Ovary (tissue), 3 donors: ENCODE results near the gene NUCB2.

Source experiments
- EP300 ChIP-seq: sonication (generic); formaldehyde crosslinking; IDR thresholded peaks from one replicate; pipeline ENCODE4 v1.6.1; 2017; ENCODE audit warnings: antibody characterized with exemption
- POLR2A ChIP-seq: fragments of 450-650 bp; IDR thresholded peaks from one replicate; pipeline ENCODE4 v1.6.1; 2017; ENCODE audit warnings: antibody characterized with exemption, mild to moderate bottlenecking, moderate library complexity
- TF ChIP-seq, protein P1 (sequence below), 3 donors: fragments of 450-650 bp in 2 of 3; fragments of 200-600 bp in 1 of 3; IDR thresholded peaks; one replicate each; pipeline versions ENCODE4 v1.5.1 to v1.8.0; 2016 to 2022; ENCODE audit warnings: antibody characterized with exemption in 3 of 3, mild to moderate bottlenecking in 1 of 3
- donor health status: DM: no; HTN: no; CAD: no.

DNA sequence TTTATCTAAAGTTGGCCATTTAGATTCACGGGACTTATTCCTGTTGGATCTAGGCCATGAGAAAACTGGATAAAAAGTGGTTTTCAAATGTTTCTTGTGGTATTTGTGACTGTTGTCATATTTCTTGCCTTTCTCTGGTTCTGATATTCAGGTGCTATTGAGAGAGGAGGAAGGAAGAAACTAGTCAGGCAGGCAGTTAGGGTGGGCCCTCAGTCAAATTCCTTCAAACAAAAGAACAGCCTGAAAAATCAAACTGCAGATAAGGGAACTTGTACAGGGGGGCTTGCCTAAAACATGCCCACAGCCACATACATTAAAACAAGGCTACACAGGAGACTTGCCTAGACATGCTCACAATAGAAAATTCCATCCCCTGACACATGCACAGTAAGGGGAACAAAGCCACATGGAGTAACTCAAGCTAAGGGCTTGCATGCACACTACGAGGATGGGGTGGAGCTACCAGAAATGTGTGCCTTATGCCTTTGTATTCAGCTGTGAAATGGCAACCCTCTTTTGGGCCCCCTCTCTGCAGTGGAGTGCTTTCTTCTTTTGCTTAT is 93.2 kb downstream of the NUCB2 start:
- TF ChIP-seq, protein P1, sequence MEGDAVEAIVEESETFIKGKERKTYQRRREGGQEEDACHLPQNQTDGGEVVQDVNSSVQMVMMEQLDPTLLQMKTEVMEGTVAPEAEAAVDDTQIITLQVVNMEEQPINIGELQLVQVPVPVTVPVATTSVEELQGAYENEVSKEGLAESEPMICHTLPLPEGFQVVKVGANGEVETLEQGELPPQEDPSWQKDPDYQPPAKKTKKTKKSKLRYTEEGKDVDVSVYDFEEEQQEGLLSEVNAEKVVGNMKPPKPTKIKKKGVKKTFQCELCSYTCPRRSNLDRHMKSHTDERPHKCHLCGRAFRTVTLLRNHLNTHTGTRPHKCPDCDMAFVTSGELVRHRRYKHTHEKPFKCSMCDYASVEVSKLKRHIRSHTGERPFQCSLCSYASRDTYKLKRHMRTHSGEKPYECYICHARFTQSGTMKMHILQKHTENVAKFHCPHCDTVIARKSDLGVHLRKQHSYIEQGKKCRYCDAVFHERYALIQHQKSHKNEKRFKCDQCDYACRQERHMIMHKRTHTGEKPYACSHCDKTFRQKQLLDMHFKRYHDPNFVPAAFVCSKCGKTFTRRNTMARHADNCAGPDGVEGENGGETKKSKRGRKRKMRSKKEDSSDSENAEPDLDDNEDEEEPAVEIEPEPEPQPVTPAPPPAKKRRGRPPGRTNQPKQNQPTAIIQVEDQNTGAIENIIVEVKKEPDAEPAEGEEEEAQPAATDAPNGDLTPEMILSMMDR (IDR thresholded peaks at IDR 0.05), result no peak
- no peak for TF ChIP-seq EP300
- TF ChIP-seq POLR2A, result no peak
